CD4-positive, alpha-beta T cell treated with Interleukin-17A for 4 hours (primary cell): ENCODE results near the gene FTCDNL1.

Source experiments
- DNase-seq: peaks from one replicate; pipeline ENCODE4 v3.0.0-alpha.2; 2020; ENCODE audit warnings: mixed read lengths

The FTCDNL1 gene

DNA sequence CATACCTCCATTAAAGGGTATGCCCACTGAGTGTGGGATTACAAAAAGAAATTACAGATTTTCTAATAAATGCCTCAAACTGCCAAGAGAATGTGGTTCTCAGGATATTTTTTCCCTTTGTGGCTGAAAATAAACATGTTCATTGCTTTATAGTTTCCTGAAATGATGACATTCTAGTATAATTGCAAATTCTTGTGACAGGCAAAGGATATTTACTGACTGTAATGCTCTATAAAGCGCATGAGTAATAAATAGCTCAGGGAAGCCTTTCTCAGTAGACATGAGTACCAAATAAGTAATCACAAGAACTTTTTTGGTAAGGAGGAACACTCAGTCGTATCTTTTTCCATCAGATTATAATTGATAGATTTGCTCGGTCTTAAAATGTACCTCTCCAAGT is 72.3 kb downstream of the FTCDNL1 start:
- no peak for DNase-seq

DNA sequence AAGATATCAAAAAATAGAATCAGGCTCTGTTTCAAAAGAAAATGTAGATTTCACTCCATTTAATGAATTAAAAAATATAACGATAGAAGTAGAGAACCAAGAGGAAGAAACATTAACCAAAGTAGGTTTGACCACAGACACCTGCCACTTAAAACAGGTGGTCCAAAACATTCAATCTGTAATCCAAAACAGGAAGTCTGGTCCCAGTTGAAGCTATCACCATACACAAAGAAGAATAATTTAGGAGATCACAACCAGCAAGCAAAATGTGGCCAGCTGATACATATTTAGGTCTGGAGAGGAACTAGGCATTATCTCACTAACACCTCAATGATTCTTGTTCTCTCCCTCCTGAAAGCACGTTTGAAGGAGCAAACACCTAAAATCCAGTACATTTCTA is 73.1 kb downstream of the FTCDNL1 start:
- no peak for DNase-seq

DNA sequence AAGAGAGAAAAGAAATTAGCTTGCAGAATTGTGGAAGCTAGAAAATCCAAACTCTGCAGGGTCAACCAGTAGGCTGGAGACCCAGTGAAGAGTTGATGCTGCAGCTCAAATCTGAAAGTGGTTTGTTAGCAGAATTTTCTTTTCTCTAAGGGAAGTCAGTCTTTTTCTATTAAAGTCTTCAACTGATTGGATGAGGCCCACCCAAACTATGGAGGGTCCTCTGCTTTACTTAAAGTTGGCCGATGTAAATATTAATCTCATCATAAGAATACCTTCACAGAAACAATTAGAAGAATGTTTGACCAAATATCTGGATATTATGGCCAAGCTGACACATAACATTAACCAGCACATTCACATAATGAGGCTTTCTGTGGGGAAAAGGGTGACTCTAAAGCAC is 73.7 kb downstream of the FTCDNL1 start:
- no peak for DNase-seq

DNA sequence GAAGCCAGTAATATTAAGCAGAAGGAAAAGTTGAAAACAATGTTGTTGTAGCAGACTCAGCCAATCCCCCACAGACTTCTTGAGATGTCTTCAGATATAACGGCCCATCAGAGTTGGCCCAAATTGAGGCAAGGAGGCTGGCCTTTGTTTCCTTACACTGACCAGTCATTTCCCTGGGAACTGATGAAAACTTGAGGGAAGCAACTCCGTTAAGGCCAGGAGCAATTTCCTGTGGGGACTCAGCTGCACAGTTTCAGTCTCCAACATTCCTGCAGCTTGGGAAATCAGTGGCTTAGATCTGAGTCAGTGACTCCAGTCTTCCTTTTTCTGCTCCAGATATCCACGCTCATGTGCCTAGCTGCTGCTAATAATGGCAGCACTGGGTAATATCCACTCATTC is 75.7 kb downstream of the FTCDNL1 start:
- DNase-seq, result no peak

DNA sequence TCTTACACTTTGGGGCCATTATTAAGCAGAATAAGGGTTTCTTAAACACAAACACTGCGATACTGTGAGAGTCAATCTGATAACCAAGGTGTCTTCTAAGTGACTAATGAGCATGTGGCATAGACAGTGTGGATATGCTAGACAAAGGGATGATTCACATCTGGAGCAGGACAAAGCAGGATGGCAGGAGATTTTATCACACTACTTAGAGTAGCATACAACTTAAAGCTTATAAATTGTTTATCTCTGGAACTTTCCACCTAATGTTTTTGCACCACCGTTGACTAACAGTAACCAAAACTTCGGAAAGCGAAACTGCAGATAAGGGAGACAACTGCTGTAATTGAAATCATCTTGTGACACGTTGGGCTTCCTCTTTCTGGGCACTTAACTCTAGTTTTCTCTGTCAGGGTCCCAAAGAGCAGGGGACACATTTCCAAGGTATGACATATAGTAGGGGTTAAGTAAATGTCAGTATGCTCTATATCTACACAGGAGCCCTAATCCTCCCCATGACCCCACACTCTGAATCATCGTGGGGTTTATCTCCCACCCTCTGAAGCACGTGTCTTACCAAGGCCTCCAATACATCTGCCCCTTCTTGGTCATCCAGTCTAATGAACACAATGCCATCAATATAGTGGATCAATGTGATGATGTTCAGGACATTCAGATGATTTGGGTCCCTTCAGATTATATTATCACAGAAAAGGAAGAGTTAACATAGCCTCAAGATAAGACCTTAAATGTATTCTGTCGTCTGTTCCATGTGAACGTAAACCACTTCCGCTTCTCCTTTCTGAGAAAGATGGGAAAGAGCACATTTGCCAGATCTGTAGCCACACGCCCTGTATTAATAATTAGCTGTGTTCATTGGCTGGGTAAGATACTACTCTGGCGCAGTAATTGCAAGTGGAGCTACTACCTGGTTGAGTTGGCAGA is 78.7 kb downstream of the FTCDNL1 start:
- DNase-seq, result no peak

DNA sequence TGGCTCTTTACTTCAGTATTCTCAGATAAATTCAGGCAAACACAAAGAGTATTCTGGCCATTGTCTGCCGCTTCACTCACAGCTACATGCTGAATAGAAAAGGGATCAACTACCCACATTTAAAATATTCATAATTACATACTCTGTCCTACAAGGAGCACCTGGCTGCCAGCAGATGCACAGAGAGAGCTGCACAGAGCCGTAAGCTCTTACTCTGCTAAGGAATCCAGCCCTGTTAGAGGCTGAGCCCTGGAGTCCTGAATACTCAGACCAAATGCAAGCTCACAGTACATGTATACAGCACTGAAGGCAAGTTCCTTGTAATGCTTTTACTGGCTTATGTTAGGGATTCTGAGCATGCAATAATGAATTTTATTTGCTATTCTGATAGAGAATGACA is 80.3 kb downstream of the FTCDNL1 start:
- DNase-seq, result no peak

DNA sequence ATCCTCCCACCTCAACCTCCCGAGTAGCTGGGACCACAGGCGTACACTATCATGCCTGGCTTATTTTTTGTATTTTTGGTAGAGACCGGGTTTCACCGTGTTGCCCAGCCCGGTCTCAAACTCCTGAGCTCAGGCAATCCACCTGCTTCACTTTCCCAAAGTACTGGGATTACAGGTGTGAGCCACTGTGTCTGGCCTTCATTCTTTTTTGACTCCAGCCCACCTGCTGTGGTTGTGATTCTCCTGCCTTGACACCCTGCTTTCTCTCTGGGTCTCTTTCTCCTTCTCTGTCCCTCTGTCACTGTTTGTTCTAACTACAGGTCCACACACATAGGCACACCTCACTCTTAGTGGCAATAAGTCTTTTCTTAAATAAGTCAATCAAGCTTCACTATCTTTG is 85.3 kb downstream of the FTCDNL1 start:
- no peak for DNase-seq

DNA sequence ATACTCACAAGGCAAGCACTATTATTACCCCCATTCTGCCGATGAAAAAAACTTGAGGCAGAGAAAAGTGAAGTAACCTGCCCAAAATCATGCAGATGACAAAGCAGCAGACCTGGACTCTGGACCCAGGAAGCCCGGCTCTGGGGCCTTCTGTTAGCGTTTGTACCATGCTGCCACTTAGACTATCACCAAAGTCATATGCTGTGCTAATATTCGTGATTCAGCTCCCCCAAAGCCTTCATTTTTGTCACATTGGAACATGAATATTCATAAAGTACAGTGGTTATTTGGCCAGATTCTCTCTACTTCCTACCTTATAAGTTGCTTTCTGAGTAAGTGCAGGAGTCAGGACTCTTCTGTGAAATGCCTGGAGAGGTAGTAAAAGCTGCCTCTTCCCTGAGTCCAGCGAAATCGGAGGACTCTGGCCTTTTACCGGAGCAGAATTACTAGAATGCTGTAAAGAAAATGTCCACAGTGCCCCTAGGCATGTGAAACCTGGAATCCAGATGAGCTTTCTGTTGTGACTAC is 86.7 kb downstream of the FTCDNL1 start:
- no peak for DNase-seq

DNA sequence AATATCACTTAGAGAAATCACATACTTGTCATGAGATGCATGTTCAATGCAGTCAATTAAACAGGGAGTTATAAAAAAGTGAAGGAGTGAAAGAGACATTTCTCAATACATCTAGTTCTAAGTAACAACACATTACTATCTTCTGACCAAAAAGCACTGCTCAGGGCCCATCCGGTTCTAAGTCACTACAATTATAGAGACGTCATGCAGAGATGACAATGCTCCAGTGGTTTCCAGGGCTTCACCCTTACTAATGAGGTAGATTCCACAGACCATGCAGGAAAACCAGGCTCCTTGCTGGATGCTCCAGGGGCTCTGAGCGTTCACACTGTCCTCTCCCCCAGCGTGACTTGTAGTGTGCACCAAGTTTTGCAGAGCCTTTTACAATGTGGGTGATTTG is 88.0 kb downstream of the FTCDNL1 start:
- no peak for DNase-seq

DNA sequence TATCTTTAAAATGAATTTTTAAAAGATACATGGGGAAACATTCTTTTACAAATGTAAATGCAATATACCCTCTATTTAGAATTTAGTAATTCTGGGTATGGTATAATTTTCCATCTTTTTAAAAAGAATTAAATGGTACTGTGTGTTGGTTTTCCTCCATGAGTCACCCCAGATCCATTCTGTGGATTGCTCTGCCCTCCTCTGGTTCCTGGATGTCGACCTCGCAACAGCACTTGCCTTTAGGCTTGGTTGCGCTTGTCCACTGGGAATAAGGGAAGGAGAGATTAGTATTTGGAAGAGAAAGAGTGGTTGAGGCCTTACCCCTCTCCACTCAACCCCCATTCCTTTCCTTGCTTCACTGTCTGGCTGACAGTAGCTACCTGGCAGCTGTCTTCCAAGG is 90.4 kb downstream of the FTCDNL1 start:
- no peak for DNase-seq

DNA sequence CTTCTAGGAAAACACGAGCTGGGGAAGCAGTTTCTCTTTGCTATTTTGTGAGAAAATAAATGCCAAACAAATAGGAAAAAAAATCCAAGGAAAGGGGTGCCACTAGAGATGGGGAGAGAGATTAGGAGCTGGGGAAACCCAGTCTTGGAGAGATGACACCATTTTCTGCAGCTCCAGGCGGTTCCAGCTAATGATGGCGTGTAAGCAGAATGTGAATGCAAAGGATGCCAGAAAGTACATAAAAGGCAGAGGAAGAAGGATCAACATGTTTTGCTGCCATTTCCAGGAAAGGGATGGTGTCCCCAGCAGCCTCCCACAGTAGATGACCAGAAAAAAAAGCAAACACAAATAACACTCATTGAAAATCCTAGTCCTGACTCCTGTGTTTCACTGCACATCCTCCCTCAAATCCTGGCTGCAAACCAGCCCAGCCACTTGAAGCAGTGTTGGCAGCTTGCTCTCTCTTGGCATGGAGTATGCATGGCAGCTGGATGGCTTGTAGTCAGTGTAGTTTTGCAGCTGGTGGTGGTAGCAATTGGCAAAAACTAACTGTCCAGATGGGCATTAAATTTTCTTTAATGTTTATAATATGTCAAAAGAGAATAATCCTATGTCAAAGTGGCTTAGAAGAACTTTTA is 93.6 kb downstream of the FTCDNL1 start:
- DNase-seq, result no peak

DNA sequence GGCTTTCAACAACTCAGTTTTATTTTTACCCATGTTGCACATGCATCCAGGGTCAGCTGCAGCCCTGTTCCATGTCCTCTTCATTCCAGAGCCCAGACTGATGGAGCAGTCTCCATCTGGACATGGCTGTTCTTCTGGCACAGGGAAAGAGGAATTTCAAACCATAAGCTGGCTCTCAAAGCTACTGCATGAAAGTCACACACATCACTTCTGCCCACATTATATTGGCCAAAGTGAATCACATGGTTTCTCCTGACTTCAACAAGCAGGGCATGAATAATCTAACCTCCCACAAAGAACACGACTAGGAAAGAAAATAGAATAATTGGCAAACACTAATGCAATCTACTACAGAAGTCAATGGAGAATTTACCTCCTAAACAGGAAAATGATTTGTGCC is 94.2 kb downstream of the FTCDNL1 start:
- DNase-seq, result no peak

DNA sequence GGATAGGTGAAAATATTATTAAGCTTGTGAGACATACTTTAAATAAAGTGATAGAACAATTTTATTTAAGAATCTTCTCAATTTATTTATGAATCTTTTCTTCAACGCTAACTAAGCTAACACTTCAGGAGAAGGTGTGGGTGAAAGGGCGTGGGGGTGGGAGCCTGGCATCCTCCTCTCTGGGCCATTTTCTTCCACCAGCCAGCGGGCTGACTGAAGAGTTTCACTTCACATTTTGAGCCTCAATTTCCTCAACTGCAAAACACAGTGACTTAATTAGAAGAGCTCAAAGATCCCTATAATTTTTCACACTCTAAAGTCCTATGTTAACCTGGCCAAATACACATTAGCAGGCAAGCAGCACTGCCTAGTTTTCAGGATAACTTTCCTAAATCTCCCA is 94.8 kb downstream of the FTCDNL1 start:
- no peak for DNase-seq

DNA sequence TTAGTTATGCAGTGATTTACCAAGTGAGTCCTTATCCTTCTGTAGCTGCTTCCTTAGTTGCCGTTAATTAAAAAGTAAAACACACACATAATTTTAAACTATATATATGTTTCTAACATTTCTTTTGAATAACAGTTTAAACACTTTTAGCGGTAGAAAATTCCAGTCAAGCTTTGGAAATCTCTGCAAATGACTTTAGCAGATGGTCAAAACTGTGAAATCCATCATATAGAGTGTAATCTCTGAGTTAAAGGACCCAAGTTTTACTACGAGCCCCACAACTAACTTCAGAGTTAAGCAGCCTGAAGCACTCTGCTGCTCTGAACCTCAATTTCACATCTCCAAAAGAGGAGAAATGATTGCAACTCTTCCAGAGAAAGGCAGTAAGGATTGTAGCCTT is 96.2 kb downstream of the FTCDNL1 start:
- no peak for DNase-seq

DNA sequence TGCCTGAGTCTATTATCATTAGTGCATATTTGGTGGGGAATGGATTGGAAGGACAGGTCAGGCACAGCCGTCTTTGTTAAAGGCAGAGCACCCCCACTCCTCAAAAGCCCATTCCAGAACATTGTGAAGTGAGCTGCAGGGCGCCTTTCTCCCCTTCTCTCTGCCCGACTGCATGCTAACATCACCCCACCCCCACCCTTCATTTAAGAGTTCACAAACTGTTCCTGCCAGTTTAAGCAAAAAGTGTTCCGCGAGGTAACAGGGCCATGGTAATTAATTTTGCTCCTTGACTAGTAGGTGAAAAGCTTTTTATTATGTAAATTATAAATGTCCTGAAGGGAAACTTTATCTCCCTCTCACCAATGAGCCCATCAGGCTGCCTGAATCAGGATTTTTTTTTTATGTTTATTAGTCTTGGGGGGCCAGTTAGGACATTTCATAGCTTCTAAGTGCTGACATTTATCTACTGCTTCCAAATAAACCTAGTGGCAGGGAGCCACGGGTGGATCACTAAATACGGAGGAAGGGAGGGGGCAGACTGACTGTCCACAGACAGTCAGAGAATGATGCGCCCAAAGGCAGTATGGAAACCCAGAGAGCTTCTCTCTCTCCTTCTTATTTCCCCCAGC is 99.4 kb downstream of the FTCDNL1 start:
- DNase-seq, result no peak

DNA sequence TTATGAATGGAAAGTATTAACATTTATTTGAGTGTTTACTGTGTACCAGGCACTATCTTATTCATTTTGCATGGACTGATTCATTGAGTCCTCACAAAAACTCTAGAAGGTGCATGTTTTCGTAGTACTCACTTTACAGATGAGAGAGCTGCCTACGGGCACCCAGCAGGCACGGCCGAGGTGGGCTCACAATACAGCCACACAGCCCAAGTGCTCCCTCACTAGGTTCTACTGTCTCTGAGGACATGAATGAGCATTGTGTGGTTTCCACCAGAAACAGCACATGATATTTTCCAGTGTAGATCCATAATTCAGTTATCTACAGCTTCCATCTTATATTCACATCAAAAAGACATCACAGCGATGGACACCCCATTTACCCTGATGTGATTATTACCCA is 101.4 kb downstream of the FTCDNL1 start:
- DNase-seq, result no peak

DNA sequence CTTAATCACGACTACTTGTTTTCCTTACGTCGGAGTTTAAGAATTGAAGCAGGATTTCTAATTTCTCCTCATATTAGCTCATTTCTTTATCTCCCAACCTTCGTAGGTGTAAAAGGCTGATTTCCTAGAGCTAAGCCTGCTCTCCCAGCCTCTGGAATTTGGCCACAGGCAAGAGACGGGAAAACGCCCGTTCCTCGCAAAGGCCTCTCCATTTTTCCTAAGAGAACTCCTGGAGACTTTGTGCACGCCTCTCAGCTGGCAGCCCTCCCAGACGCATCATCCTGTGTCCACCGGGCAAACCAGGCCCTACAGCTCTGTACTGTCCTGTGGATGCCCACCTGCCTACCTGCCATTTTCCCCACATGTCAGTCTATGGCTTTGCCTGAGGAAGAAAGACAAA is 106.3 kb downstream of the FTCDNL1 start:
- DNase-seq, result no peak

DNA sequence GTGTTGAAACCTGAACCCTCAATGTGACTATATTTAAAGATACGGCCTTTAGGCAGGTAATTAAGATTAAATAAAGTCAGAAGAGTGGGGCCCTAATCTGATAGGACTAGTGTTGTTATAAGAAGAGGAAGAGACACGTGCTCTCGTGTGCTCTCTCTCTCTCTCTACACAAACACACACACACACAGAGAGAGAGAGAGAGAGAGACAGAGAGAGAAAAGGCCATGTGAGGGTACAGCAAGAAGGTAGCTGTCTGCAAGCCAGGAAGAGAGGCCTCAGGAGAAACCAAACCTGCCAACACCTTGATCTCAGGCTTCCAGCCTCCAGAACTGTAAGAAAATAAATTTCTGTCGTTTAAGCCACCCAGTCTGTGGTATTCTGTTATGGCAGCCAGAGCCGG is 106.7 kb downstream of the FTCDNL1 start:
- no peak for DNase-seq

DNA sequence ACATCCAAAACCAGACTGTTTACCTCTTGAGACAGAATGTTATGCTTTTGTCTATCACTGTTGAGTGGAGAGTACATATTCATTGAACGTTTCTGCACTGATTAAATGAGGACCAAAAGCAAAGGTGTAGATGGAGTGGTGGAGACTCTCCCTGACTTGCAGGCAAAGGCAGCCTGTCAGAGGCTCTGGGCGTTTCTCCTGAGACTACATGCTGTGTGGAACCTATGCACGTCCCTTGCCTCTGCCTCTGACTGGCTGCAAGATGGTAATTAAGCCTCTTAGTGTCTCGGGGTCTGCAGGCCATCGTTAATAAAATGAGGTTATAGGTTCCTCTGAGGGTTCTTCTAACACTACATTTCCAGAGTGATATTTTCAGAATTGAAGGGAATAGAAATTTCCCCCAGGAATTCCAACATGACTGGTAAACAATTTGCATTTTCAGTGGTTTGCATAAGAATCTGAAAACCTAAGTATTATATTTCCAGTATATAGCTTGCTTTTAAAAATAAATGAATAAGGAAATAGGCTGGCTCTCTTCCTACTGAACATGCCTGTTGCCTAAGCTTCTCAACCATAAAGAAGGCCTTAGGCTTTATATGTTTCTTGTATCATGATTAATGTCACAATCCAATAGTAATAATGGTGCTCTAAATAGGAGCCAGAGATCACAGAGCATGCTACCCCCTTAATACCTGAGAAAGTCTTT is 107.4 kb downstream of the FTCDNL1 start:
- no peak for DNase-seq

DNA sequence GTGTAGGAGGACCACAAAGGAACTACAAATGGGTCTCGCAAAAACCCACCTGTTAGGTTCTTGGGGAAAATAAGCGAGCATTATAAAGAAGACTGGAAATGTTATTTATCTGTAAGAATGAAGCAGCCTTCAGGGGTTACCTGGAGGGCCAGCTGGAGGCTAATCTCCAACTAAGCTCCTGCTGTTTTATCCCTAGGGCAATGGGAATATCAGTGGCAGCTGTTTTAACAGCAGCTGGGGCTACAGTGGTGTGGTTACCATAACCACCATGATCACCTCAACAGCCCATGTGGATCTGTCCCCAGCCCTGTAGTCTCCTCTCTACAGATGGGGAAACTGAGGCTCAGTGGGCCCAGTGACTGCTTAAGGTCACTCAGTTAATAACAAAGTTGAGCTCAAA is 108.1 kb downstream of the FTCDNL1 start:
- no peak for DNase-seq

DNA sequence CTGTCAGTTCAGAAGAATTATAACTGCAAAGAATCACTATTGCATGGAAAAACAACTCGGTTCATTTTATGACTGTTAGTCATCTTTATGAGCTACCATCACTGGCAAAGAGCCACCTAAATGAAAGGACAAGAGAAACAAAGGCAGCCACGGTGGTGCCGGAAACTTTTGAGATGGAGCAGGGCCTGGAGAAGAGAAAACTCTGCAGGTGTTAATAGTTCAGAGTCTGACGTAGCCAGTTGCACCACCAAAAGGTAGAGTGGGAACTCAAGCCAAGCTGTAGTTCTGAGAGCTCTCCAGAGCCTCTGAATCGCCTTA is 110.9 kb downstream of the FTCDNL1 start:
- DNase-seq, result no peak

DNA sequence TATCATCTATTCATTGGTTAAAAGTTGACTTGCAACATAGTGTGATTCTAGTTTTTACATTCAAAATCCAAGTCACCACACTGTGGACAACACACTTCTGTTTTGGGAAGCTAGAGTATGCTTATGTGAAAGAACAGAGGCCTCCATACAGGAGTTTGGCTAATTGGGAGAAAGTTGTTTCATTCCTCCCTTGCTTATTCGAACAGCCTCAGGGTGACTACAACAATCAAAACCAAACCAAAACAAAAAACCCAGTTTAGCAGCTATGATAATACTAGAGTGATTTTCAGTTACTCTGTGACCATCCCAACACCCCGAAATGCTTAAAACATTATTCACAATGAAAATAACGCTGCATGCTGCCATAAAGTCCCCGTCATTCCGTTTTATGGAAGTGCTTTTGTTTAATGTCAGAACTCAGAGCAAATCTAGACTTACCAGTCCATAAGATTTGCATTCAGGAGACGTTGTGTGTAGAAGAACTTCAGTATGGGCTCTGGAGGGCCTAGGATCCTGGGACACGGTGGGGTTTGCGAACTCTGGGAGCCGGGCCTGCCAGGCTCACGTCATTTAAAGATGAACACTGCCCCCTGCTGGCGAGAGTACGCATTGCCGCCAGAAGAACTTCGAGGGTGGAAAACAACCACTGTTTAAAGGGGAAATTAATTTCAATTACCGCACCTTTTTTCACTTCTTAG is 111.4 kb downstream of the FTCDNL1 start:
- DNase-seq, result peak; percentile 65
